ENCODE measurements around the gene LIN9.

DNA sequence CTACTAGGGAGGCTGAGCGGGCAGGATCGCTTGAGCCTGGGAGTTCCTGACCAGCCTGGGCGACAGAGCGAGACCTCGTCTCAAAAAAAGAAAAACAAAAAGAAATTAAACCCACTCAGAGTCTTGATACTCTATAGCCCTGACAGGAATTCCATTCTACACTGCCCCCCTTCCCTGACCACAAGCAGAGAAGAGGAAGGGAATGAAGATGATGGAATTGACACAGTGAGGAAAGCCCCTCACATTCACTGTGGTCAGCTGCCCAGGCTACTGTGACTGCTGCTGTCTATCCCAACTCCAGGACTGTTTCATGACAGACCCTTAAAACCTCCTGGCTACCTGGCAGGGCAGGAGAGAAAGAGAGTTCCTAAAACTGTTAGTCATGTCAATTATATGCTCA lies 12.1 kb downstream of the LIN9 start:
- TF ChIP-seq, protein P1, sequence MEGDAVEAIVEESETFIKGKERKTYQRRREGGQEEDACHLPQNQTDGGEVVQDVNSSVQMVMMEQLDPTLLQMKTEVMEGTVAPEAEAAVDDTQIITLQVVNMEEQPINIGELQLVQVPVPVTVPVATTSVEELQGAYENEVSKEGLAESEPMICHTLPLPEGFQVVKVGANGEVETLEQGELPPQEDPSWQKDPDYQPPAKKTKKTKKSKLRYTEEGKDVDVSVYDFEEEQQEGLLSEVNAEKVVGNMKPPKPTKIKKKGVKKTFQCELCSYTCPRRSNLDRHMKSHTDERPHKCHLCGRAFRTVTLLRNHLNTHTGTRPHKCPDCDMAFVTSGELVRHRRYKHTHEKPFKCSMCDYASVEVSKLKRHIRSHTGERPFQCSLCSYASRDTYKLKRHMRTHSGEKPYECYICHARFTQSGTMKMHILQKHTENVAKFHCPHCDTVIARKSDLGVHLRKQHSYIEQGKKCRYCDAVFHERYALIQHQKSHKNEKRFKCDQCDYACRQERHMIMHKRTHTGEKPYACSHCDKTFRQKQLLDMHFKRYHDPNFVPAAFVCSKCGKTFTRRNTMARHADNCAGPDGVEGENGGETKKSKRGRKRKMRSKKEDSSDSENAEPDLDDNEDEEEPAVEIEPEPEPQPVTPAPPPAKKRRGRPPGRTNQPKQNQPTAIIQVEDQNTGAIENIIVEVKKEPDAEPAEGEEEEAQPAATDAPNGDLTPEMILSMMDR (IDR thresholded peaks at IDR 0.05; ENCODE audit: extremely low read depth in 1 of 2, insufficient read depth in 1 of 2, low read depth in 1 of 2, low read length in 2 of 2), result no peak
- TF ChIP-seq, protein P2, sequence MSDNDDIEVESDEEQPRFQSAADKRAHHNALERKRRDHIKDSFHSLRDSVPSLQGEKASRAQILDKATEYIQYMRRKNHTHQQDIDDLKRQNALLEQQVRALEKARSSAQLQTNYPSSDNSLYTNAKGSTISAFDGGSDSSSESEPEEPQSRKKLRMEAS (IDR thresholded peaks at IDR 0.05; ENCODE audit: insufficient read depth, insufficient read length), result no peak
- TF ChIP-seq EZH2 (IDR thresholded peaks at IDR 0.05; ENCODE audit: borderline replicate concordance, low read depth, low read length, severe bottlenecking) (no peak), FOS (IDR thresholded peaks at IDR 0.05; ENCODE audit: borderline replicate concordance, insufficient read depth, low read length) (no peak)

All from endothelial cell of umbilical vein (primary cell).